T-helper 9 cell (primary cell): ENCODE results near the gene SNCB.
"Not testable (repeated sequence)": the region's sequence is repeated elsewhere in the genome, so short reads cannot be mapped to it uniquely, and the experiment has no call there.

Source experiments
- DNase-seq: peaks from one replicate; pipeline ENCODE4 v3.0.0-alpha.2; 2020

The SNCB gene

DNA sequence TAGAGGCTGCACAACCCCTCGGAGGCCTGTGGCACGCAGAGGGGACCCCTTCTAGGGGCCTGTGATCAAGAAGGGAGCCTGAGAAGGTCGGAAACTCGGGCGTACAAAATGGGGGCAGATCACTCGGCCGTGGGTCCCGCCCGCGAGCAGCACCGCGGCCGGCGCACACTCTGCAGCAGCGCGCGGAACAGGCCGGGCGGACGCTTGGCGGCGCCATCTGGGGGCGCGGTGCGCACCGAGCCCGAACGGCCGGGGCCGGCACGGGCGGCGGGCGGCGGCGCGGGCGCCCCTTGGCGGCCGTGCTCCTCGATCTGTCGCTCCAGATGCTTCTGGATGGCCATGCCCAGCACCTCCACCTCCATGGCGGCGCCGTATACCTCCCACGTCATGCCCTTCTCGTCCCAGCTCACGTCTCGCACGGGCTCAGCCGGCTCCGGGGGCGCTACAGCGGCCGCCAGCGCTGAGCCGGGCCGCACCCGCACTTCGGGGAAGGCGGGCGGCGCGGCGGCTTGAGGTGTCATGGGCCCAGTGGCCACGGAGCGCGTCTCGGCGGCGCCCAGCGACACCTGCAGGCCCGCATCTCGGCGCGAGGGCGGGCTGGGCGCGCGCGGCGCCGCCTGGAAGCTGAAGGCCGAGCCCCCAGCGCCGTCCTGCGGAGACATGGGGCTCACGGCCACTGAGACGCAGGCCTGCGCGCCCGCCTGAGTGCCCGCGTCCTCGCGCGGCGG, 33.5 kb downstream of the SNCB start:
- peak; percentile 50 for DNase-seq

- DNase-seq = no peak
These were observed 34.2 kb downstream of the SNCB start for GRCh38 chr5:176596069-176596644.

DNA sequence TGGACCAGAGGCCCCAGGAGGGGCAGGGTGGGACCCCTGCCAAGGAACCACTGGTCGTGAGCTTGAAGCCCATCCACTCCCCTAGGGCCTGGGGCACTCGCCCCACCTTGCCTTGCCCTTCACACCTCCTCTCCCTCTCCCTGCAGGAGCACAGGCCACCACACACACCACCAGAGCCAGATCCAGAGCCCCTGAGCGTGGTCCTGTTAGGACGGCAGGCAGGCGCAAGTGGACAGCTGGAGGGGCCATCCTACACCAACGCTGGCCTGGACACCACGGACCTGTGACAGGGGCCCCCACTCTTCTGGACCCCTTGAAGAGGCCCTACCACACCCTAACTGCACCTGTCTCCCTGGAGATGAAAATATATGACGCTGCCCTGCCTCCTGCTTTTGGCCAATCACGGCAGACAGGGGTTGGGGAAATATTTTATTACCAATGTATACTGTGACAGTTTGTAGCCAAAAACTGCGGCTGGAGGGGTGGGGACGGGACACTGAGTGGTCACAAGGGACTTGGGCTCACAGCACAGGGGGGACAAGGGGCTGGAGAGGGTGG, 34.9 kb downstream of the SNCB start:
- DNase-seq = no peak

GRCh38 chr5:176594554-176594953, 35.8 kb downstream of the SNCB start:
- DNase-seq = no peak

DNA sequence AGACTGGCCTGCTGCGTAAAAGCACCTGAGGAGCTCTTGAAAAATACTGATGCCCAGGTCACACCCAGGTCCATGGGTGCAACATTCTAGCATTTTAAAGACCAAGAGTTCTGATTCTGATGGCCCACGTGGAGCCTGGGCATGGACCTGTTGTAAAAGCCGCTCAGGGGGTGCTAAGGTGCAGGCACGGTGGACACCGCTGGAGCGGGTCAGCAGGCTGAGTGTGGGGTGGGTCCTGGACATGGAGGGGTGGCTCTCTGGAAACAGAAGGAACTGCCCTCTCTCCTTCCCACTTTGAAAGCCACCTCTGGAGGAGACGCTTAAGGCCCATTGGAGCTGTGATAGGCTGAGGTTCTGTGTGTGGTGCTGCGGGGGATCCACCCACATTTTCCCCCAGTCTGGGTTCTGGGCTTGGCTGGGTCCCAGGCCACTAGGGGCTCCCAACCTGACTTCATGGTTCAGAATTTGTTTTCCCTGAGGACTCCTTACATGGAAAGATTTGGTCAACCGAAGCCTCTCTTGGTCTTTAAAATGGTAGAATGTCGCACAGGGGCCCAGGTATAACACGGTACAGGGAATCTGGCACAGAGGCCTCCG, 37.0 kb downstream of the SNCB start:
- DNase-seq = no peak

DNA sequence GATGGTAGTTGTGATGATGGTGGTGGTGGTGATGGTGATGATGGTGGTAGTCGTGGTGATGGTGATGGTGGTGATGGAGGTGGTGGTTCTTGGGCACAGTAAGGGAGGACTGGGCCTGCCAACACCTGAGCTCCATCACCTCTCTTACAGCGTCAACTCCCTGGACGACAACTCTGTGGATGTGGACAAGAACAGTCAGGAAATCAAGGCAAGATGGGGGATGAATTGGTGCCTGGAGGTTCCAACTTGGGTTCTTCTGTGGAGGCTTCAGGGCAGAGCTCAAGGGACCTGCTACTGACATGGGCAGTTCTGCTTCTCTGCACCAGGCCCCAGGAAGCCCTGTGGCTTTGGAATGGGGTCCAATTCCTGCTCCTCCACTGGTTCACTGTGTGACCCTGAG, 37.8 kb downstream of the SNCB start:
- DNase-seq = no peak

- DNase-seq = not testable (repeated sequence)
These were observed 38.7 kb downstream of the SNCB start for GRCh38 chr5:176591667-176592066.

- DNase-seq = no peak
These were observed 40.2 kb downstream of the SNCB start for GRCh38 chr5:176590035-176590717.

- no peak for DNase-seq
These were observed 41.1 kb downstream of the SNCB start for GRCh38 chr5:176589039-176589769.

DNA sequence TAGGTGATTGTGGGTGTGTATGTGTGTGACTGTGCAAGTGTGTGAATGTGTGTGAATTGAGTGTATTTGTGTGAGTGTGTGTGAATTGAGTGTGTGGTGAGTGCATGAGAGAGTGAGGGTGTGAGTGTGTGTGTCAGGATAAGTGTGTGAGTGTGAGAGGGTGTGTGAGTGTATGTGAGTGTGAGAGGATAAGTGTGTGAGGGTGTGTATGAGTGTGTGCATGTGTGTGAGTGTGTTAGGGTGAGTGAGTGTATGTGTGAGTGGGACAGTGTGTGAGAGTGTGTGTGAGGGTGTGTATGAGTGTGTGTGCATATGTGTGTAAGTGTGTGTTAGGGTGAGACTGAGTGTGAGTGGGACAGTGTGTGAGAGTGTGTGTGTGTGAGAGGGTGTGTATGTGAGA, 42.0 kb downstream of the SNCB start:
- no peak for DNase-seq

DNA sequence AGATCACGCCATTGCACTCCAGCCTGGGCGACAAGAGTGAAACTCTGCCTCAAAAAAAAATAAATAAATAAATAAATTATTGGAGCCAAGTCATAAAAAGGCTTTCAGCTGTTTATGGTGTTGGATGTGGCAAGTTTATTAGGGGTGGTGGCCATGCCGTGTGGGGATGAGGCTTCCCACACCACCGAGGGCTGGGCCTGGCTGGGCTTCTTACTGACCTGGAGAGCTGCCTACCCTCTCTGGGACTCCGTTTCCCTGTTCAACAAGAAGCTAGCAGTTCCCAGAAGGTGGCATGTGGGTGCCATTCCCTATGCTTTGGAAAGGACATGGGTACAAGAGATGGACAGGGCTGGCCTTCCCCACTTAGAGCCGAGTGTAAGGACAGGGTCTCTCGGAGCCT, 42.9 kb downstream of the SNCB start:
- no peak for DNase-seq

GRCh38 chr5:176583076-176583475, 47.3 kb downstream of the SNCB start:
- no peak for DNase-seq

DNA sequence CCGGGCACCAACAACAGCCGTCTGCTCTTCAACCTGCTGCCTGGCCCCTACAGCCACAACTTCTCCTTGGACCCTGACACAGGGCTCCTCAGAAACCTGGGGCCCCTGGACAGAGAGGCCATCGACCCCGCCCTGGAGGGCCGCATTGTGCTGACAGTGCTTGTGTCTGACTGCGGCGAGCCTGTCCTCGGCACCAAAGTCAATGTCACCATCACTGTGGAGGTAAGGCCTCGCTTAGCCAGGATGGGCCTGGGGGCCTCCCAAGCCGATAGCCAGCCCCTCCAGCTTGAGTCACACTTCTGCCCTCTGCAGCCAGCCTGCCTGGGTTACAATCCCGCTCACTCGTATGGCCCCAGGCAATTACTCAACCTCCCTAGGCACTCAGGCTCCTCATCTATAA, 49.0 kb downstream of the SNCB start:
- DNase-seq = no peak

DNA sequence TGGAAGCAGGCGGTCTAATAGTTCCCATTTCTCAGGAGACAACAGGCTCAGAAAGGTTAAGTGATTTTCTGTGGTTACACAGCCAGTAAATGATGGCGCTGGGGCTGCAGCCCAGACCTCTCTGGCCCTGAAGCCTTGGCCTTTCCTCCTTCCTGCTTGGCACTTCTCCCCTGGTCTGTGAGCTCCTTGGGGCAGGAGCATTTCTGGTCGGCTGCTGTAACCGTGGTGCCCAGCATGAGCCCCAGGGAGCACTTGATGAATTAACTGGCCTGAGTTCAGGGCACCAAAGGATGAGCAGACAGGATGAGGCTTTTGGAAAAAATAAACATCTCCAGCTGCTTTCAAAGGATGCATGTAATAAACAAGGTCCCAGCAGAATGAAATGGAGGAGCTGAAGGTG, 51.0 kb downstream of the SNCB start:
- no peak for DNase-seq

DNA sequence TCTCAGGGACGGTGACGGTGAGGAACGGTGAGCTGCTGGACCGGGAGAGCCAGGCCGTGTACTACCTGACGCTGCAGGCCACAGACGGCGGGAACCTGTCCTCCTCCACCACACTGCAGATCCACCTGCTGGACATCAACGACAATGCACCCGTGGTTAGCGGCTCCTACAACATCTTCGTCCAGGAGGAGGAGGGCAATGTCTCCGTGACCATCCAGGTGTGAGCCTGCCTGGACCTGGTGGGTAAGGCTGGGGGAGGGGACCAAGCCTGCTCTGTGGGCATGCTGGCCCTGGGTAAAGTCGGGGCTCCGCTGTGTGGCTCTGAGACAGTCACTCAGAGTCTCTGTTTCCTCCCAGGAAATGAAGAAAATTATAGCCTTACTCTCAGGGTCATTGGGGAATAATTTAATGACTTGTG, 51.9 kb downstream of the SNCB start:
- DNase-seq = peak; percentile 37

- no peak for DNase-seq
These were observed 52.8 kb downstream of the SNCB start for GRCh38 chr5:176577312-176578176.

DNA sequence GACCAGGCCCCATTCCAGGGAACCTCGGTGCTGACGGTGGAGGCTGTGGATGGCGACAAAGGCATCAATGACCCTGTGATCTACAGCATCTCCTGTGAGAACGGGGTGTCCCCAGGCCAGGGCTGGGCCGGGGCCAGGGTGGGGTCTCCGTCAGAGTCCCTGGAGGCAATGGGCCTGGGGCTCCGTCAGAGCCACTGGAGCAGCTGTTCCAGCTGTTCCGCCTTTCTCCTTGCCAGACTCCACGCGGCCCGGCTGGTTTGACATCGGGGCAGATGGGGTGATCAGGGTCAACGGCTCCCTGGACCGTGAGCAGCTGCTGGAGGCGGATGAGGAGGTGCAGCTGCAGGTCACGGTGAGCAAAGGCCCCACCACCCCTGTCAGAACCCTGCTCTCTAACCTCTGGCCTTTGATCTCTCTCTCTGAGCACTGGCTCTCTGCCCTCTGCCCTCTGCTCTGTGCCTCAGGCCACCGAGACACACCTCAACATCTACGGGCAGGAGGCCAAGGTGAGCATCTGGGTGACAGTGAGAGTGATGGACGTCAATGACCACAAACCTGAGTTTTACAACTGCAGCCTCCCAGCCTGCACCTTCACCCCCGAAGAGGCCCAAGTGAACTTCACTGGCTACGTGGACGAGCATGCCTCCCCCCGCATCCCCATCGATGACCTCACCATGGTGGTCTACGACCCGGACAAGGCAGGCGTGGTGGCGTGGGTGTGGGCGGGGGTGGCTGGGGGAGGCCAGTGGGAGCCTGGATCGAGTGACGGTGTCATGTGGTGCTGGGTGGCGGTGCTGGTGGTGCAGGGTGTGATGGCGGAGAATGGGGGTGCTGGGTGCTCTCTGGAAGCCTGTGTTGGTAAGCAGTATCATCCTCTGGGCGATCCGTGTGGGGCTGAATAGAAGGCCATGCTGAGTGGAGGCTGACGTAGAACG, 54.6 kb downstream of the SNCB start:
- no peak for DNase-seq

GRCh38 chr5:176575066-176575465, 55.3 kb downstream of the SNCB start:
- no peak for DNase-seq

DNA sequence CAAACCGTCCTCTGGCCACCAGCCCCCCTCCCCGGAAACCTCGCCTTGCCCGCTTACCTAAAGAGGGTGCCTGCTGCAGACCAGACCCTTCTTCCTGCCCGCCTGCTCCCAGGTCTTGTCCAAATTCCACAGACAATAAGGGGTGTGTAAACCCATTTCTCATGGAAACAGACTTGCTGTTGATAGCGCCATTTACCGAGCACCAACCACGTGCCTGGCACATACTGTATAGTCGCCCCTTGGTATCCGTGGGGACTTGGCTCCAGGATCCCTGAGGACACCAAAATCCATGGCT, 56.1 kb downstream of the SNCB start:
- DNase-seq = no peak

GRCh38 chr5:176573564-176574296, 56.6 kb downstream of the SNCB start:
- DNase-seq = peak; percentile 79
